Frontal cortex (tissue), 4 donors: ENCODE results near the gene INSRR. TPM values are rescaled to one million over a fixed set of nuclear protein-coding genes. Genes with fewer than 3 reads are reported as not detected.

Experiments
- DNase-seq, 2 donors: peaks; one replicate each; pipeline ENCODE4 v3.0.0; 2012; ENCODE audit warnings: low spot score in 2 of 2
- FAIRE-seq: peaks from 2 replicates; lab custom pipeline; 2012; peaks lifted over from hg19 to GRCh38; lab: Jason Lieb, UNC
- total RNA-seq: library from RNA; depleted of rRNA; stranded (reverse); fragments of >200 nt; gene quantifications from one replicate; pipeline ENCODE4 v1.2.3, GENCODE V29; 2014
- donor health status: control.
- donor health status: control.
- donor health status: control.

INSRR gene
- total RNA-seq, 1 donor from 2014 or later = under 0.01 TPM

DNA sequence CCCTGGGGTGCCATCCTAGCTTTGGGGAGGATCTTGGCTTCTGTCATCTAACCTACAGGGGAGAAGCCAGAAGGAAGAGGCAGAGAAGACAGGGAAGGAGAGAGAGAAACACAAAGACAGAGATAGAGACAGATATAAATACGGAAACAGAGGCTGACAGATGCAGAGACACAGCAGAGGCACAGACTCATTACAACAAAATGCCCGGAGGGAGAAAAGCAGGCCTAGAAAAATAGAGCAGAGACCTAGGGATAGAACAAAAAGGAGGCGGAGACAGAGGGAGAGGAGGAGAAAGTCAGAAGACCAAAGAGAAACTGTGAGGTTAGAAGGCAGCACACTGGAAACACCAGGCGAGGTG is 36.5 kb upstream of the INSRR start:
- FAIRE-seq = no peak
- no peak for DNase-seq

DNA sequence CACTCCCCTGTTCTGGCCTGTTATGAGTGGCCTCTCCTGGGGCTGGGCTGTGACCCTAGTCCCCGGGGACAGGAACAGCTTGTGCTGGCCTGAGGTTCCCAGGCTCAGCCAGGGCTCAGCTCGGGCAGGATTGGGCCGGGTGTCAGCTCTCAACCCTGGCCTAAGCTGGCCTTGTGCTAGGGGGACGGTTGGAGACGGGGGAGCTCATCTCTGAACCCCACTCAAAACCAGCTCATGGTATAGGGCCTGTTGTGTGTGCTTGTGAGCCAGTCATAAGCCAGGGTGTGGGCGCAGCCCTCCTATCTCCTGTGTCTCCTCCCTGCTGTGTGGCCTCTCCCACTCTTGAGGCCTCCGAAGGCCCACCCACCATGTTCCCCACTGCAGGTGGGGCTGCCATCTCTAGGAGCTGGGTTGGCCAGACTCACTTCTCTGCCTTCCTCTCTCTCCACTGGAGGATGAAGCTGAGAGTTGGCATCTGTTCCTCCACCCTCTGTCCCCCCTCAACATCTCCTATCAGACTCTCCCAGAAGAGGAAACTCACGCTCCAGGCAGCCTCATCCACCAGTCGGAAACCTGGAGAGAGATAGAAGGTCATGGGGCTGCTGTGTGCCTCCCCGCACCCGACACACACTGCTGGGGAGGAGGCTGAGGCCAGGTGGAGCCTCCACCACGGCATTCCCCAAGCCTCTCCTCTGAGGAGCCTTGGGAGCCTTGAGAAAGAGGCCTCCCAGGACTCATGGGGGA is 36.0 kb upstream of the INSRR start:
- FAIRE-seq (no peak), DNase-seq (no peak)

DNA sequence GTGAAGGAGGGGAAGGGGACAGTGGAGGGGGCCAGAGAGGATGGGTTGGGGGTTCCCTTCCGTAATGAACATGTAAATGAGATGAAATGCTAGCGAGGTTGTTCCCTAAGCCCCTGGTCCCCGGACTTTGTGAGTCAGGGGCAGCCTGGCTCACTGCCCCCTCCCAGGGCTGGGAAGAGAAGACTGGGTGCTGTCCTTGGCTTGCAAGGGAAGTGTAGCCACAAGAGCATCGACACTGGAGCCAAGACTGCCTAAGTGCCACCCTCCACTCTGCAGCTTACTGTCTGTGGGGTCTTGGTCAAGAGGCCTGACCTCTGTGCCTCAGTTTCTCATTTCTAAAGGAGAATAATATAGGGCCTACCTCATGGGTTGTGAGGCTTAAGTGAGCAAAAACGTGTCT is 35.1 kb upstream of the INSRR start:
- FAIRE-seq (no peak), DNase-seq (no peak)

DNA sequence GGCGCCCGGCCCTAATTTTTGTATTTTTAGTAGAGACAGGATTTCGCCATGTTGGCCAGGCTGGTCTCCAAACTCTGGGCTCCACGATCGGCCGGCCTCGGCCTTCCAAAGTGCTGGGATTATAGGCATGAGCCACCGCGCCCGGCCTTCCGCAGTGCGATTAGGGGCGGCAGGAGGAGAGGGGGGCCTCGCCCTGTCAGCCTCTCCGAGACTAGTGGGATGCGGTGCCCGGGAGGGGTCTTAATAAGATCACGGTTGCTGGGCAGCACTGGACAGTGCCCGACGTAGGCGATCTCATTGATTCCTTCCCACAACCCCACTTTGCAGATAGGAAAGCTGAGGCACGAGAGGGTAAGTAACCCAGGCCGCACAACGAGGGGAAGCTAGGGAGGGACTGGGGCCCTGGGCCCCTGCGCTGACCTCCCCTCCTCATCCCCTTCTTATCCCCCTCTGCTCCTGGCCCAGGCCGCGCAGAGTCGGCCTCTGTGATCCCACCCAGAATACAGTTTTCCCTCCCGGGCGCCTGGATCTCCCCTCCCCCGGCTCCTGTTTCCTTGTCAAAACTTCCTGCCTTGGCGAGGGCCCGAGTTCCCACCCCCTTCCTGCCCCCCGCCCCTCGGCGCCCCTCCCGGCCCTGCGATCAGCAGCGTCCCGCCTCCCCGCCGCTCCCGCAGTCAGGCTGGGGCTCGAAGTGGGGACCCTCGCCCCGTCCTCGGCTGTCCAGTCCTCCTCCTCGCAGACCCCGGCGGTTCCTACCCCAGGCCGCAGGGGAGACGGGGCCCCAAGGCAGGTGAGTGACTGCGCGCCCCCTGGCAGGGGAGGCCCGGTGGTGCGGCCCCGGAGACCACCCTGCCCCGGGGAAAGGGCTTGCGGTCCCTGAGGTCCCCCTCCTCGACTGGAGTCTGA is 34.4 kb upstream of the INSRR start, which contains the start of gene PEAR1:
PEAR1 (plus strand) TSS at position 671 of the 906 bp plus-strand sequence. CDS start 10,209 bp downstream, outside the sequence.
- FAIRE-seq (no peak), DNase-seq (no peak)

DNA sequence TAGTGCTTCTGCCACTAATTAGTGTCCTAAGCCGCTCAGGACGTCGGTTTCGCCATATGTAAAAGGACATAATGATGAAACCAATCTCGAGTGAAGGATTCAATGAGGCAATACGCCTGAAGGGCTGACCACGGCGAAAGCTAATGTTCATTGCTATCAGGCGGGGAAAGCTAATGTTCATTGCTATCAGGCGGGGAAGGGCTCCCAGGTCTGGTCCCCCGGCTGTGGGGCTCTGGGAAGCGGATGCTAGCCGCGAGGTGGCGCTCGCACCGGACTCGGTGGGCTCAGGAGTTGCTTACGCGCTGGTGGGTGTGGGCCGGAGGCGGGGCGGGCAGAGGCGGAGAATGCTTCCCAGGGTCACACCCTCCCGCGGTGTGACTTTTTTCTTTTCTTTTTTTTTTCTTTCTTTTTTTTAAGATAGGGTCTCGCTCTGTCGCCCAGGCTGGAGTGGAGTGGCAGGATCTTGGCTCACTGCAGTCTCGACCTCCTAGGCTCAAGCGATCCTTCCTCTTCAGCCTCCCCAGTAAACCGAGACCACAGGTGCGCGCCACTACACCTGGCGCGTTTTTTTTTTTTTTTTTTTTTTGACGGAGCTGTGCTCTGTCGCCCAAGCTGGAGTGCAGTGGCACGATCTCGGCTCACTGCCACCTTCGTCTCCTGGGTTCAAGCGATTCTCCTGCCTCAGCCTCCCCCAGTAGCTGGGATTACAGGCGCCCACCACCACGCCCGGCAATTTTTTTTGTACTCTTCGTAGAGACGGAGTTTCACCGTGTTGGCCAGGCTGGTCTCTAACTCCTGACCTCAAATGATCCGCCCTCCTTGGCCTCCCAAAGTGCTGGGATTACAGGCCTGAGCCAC is 33.5 kb upstream of the INSRR start:
- DNase-seq = peak; percentile 72 to 85
- FAIRE-seq = no peak

DNA sequence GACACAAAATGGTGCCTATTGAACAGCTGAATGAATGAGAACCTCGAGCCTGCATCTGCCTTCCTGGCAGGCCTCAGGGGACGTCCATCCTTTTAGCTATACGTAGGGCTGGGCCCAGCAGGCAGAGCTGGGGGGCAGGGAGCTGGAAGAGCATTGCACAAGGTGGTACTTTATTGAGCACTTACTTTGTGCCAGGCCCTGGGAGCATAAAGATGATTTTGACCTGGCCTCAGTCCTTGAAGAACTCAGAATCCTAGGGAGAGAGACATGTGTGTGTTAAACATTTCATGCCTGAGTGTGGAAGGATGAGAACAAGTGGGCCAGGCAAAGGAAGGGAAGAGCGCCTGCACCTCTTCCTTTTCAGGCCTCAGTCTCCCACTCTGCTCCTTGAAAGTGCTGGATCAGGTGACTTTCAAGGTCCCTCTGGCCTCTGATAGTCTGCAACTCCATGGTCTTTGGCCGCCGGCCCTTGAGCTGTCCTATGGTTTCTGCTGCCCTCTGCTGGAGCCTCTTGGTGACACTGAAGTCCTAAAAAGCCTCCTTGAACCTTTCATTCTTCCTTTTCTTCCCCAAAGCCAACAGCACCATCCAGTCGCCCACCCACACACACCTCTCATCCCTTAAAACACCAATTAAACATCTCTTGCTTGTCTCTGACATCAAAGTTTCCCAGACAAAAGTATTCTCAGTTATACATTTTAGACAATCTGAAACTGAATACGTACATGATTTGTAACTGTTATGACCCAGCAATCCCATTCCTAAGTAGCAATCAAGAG is 31.1 kb upstream of the INSRR start:
- FAIRE-seq (no peak), DNase-seq (peak; percentile 80 to 87)

DNA sequence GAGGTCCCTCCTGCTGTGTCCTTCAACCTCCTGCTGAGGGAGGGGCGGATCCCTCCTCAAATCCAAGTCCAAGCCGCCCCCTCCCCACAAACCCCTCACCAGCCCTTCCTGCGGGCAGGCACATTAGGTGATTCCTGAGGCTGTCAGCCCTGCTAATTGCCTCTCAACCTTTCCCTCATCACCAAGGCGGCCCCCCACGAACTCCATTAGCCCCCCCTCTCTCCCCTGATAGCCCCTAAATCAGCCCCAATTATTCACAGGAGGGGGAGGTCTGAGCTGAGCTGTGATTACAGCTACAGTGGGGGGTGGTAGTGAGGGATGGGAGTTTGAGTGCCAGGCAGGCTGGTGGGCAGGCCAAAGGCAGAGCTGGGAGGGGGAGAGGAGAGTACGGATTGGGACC is 28.8 kb upstream of the INSRR start:
- FAIRE-seq (no peak), DNase-seq (no peak)

DNA sequence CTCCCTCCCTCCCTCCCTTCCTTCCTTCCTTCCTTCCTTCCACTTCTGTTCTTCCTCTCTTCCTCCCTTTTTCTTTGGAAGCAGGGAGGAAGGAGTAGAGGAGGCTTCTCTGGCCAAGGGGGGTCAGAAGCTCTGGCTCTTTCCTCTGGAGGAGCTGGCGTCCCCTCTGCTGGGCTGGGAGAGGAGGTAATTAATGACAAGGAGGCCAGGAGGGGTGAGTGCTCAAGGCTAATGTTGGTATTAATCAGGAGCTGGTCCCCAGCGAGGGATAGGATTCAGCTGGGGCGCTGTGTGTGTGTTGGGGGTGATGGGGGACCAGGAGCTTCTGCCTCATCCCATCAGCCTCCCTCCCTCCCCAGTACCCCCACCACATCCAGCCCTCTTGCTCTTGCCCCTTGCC is 28.4 kb upstream of the INSRR start:
- no peak for DNase-seq
- FAIRE-seq = no peak

DNA sequence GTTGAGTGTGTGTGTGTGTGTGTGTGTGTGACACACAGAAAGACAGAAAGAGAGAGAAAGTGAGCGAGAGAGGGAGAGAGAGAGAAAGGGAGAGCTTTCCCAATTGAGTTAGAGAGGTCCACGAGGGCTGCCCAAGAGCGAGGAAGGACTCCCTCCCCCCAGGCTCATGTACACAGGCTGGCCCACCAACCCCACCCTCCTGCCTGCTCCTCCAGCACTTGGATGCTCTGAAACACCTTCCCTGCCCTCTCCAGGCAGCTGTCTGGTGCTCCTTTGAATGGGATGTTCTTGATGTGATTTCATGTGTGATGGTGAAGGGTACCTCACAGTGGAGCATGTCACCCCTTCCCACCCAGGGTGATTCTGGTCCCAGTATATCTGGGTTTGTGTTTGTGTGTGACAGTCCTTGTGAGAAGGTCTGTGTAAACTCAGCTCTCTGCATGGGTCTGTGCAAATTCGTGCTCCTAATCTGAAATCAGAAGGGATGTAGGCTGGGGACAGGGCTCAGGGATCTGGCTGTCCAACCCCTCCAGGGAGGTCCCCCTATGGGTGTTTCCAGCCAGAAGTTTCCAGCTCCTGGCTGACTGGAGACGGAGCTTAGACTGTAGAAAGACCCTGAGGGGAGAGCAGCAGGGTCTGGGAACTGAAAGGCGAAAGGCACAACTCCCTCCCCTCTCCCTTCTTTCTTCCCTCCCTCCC is 27.8 kb upstream of the INSRR start:
- DNase-seq (no peak), FAIRE-seq (no peak)

DNA sequence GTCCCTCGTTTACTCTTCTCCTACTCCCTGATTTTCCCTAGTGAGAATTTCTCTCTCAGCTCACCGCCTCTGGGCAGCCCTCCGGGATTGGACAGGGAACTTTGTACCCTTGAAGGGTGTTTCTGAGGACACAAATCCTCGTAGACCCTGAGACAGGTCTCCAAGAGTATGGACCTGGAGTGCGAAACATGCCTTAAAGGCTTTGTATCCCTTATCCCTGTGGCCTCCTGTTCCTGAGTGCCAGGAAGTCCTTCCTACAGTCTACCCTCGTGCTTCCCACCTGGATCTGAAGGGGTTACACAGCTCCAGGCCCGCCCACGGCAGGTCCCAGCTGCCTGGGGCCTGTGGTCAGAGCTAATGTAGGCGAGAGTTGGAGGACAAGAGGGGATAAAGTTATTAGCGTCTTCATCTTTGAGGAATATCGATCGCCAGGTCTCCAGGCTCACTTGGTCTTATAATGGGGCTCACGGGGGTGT is 27.0 kb upstream of the INSRR start:
- DNase-seq (no peak), FAIRE-seq (no peak)

DNA sequence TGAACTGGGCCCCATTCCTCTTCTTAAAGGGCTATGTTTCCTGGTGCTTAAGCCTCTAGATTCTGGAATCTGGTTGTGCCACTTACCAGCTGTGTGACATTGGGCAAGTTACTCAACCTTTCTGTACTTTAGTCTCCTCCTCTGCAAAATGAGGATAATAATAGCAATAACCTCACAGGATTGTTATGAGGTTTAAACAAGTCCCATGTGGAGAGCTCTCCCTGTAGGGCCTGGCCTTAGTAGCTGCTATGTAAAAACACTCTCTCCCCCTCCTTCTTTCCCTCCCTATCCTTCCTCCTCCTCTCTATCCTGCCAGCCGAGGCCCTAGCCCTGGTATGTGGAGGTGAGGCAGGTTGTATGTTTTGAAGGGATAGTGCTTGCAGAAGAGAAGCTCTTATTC is 26.4 kb upstream of the INSRR start:
- DNase-seq = no peak
- FAIRE-seq = no peak

DNA sequence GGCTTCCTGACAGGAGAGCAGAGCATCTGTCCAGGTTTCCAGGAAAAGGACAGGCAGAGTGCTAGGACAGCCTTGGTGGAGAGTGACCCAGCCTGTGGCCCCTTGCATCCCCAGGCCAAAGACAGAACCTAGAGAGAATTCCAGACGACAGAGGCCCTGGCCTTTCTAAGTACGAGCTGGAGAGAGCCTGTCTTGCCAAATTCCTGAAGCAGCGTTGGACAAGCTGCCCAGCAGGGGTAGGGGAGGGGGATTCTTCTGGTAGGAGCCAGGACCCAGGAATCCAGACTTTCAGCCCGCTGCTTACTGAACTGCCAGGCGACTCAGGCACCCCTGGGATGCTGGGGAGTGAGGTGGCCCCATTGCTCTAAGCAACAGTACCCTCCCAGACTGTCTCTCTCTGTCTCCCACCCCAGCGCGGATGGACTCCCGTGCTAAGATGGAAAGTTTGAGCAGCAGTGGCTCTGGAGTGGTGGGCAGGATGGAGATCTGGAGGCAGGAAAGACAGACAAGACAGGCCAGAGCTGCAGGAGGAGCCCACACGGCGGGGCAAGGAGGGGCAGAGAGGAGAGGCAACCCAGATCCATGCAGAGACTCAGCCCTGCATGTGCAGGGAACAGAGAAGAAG is 25.8 kb upstream of the INSRR start:
- no peak for DNase-seq
- FAIRE-seq = no peak

DNA sequence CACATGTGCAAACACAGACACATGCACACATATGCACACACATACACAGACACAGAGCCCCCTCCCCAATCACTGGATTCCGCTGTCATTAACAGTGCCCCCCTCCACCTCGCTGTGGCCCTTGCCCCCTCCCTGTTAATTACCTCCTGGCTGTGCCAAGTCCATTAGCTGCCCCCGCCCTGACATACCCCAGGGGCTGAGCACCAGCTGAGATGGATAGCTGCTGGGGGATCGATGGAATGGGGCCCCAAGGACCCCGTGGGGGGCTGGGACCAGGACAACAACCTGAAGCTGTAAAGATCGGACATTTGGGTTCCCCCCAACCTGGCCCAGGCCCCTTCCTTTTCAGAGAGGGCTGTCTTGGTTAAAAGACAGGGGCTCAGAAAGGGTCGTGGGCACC is 25.0 kb upstream of the INSRR start:
- FAIRE-seq = no peak
- no peak for DNase-seq

DNA sequence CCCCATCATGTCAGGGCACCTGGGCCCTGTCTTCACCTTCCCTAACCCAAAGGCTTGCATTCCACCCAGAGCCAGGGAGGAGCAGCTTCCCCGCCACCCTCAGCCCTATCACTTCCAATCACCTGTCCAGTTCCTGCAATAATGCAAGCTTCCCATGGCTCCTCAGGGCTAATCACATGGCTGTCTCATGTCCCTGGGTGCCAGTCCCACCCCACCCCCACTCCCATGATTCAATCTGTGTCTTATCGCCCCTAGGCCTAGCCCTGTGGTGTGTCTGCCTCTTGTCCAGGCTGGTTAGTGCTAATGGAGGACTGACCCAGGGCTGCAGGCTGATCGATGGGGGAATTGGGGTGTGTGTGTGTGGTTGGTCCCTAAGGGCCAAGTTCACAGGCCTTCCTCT is 23.6 kb upstream of the INSRR start:
- FAIRE-seq = no peak
- no peak for DNase-seq

DNA sequence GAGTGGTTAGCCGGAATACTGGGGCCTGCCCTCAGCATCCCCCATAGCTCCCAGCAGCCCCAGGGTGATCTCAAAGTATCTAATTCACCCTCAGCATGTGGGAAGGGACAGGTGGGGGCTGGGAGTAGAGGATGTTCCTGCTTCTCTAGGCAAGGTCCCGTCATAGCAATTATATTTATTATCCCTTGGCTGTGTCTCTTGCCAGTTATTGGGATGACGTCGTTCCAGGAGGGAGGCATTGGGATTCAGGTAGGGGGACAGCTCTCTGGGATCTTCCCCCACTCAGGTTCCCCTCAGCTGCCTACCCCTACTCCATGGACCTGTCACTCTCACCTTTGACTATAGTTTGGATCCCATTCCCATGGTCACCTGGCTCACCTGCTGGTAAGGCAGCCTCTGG is 22.7 kb upstream of the INSRR start:
- FAIRE-seq (no peak), DNase-seq (no peak)

DNA sequence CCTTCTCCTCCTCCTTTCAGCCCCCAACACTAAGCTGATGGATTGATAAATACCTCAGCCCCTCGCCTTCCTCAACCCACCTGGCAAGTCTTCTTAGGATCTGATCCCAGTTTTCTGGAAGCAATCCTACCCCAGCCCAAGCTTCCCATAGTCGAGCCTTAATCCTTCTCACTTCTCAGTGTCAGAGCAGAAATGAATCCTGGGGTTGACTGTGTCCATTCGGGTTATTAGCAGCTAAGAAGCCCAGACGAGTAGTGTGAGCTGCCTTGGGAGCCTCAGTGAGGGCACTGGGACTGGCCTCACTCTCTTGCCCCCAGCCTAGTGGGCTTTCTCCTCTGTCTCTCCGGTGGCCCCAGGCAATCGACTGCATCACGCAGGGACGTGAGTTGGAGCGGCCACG is 22.2 kb upstream of the INSRR start:
- no peak for FAIRE-seq
- DNase-seq = no peak

DNA sequence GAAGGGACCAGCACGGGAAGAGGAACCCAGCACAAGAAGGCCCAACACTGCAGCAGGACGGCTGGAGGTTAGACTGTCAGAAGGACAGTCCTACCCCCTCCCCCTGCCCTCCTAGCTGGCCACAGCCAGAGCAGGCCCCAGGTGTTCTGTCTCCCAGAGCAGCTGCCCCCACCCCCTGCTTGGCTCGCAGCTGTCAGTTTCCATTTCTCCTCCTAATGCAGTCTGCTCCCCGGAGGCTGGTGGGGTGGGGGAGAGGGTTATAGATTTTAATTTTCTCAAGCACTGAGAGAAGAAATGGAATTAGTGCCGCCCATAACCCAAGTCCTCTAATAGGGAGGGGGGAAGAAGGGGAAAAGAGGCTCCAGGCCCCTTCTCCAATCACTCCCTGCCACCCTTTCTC is 21.6 kb upstream of the INSRR start:
- FAIRE-seq (no peak), DNase-seq (no peak)

DNA sequence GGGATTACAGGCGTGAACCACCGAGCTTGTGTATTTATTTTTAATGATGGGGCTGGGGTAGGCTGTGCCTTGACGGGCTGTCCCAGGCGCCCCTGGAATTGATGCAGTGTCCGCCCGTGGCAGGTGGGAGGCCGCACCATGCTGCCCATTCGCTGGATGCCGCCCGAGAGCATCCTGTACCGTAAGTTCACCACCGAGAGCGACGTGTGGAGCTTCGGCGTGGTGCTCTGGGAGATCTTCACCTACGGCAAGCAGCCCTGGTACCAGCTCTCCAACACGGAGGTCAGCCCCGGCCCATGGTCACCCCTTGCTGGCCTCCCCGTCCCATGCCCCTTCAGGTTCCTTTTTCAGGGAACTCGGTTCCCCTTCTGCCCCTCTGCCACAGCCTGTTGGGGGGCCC is 21.0 kb upstream of the INSRR start:
- no peak for FAIRE-seq
- no peak for DNase-seq
